CD4-positive, alpha-beta T cell treated with Interferon alpha-2 for 1 hour (primary cell): Measurements from ENCODE around the gene RAPGEF6.
A peak's percentile ranks its signal among the peaks of the same experiment; 100 is the strongest.
"Not testable (repeated sequence)": the region's sequence is repeated elsewhere in the genome, so short reads cannot be mapped to it uniquely, and the experiment has no call there.

Experiments
- DNase-seq, 2 donors: peaks; one replicate each; pipeline ENCODE4 v3.0.0-alpha.2; 2020 to 2022

Gene RAPGEF6

GRCh38 chr5:131641494-131641893 lies 6.5 kb upstream of the RAPGEF6 start:
- no peak for DNase-seq

GRCh38 chr5:131640043-131640856 lies 5.2 kb upstream of the RAPGEF6 start:
- DNase-seq, result peak; percentile 36 to 53

GRCh38 chr5:131639148-131639547 lies 4.1 kb upstream of the RAPGEF6 start:
- DNase-seq, result no peak

- DNase-seq, result no peak
Measured at GRCh38 chr5:131637694-131638093, 2.7 kb upstream of the RAPGEF6 start.

- DNase-seq, result peak; percentile 32 to 43
Measured at GRCh38 chr5:131635684-131636572, 899 bp upstream of the RAPGEF6 start.

- peak; percentile 71 to 78 for DNase-seq
Measured at GRCh38 chr5:131634666-131634995, 398 bp downstream of the RAPGEF6 start.

- DNase-seq, result peak in 1 of 2 donors; percentile 16
Measured at GRCh38 chr5:131634238-131634637, 791 bp downstream of the RAPGEF6 start.

- DNase-seq, result peak in 1 of 2 donors; percentile 18
Measured at GRCh38 chr5:131633830-131634229, 1.2 kb downstream of the RAPGEF6 start.

GRCh38 chr5:131630963-131631350 lies 4.1 kb downstream of the RAPGEF6 start:
- no peak for DNase-seq

- no peak for DNase-seq
Measured at GRCh38 chr5:131630208-131630962, 4.6 kb downstream of the RAPGEF6 start.

GRCh38 chr5:131628990-131629389 lies 6.0 kb downstream of the RAPGEF6 start:
- DNase-seq, result no peak

GRCh38 chr5:131627207-131627865 lies 7.7 kb downstream of the RAPGEF6 start:
- no peak for DNase-seq

GRCh38 chr5:131622633-131623032 lies 12.4 kb downstream of the RAPGEF6 start:
- no peak for DNase-seq

GRCh38 chr5:131621164-131621563 lies 13.9 kb downstream of the RAPGEF6 start:
- DNase-seq, result not testable (repeated sequence)

- no peak for DNase-seq
Measured at GRCh38 chr5:131619102-131619501, 15.9 kb downstream of the RAPGEF6 start.

GRCh38 chr5:131617140-131617822 lies 17.7 kb downstream of the RAPGEF6 start:
- no peak for DNase-seq

- no peak for DNase-seq
Measured at GRCh38 chr5:131615957-131616356, 19.1 kb downstream of the RAPGEF6 start.

GRCh38 chr5:131613423-131613822 lies 21.6 kb downstream of the RAPGEF6 start:
- no peak for DNase-seq

- DNase-seq, result no peak
Measured at GRCh38 chr5:131611064-131611381, 24.0 kb downstream of the RAPGEF6 start.

GRCh38 chr5:131610198-131611063 lies 24.6 kb downstream of the RAPGEF6 start:
- no peak for DNase-seq

GRCh38 chr5:131609774-131610173 lies 25.3 kb downstream of the RAPGEF6 start:
- no peak for DNase-seq
